NCI-H226 (cell line): ENCODE measurements around the gene PAX9.
"Not testable (repeated sequence)": the region's sequence is repeated elsewhere in the genome, so short reads cannot be mapped to it uniquely, and the experiment has no call there.

Experiments used
- DNase-seq: peaks from one replicate; pipeline ENCODE4 v3.0.0-alpha.2; 2015

The PAX9 gene

GRCh38 chr14:36676236-36676635, 14.6 kb downstream of the PAX9 start:
- no peak for DNase-seq

DNA sequence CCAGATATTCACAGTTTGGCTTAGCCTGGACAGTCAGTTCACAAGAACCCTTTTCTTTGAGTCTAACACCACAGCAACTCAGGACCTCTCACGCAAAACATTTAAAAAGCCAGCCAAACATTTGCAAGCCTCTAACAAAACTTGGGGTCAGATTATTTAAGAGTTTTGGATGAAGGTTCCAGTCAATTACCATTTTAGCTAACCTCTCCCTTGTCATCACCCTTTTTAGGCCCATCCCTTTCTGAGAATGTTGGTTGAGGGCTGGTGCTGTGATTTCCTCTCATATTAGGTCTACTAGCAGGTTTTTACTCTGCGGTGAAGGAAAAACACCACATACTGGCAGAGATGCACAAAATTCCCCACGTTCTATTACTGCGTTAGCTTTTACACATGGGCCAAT, 20.7 kb downstream of the PAX9 start:
- no peak for DNase-seq

DNA sequence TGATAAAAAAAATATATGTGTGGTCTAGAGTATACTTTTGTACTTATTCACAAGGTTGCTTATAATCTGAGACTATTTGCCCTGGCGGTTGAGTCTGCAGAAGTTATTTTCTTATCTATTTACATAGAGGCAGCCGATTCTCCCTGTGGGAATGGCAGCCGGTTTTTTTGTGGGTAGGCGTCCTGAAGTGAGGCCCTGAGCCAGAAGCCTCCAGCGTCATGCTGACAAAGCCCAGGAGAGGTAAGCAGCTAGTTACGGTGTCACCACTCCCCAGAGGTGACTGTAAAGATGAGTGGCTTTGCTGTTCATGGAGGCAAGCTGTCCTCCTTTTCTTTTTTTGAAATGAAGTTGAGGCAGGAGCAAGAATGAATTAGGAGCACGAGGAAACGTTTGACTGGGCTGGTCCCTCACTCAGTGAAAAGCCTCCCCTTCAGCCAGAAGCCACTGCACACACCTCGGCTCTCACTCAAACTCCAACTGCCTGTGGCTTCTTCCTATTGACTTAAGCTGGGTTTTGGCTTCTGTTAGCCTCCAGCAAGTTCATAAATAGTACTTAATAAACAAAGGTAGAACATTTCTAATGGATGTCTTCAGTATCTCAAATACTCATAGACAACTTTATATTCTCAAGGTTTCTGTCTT, 21.5 kb downstream of the PAX9 start:
- DNase-seq: no peak

- DNase-seq: no peak
These were observed 23.3 kb downstream of the PAX9 start for GRCh38 chr14:36684946-36685345.

DNA sequence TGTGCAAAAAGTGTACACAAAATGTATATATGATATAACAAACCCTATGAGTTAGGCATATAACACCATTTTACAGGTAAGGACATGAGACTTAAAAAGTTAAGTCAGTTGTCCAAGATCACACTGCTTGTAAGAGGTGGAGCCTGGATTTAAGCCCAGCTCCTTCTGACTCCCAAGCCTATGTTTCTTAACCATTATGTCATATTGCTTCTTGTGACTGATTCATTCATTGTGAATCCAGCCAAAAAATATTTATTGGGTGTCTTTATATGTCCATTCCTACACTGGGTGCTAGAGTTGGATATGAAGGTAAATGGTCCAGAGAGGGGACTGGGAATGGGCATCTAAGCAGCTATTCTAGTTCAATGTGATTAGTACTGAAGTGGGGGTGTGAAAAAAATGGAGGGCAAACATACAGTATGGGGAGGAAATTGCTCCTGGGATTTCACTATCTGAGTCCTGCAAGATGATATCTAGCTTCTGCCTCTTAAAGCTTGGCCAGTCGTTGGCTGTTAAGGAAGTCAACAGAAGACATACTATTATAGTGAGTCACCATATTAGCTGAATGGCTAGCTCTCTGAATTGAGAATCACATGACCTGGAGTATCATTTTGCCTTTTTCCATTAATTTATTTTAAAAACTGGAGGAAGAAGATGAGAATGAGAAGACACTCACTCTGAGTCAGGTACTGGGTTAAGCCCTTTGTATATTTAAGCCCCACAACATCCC, 28.8 kb downstream of the PAX9 start:
- DNase-seq: peak; percentile 49

GRCh38 chr14:36699420-36699819, 37.8 kb downstream of the PAX9 start:
- not testable (repeated sequence) for DNase-seq

DNA sequence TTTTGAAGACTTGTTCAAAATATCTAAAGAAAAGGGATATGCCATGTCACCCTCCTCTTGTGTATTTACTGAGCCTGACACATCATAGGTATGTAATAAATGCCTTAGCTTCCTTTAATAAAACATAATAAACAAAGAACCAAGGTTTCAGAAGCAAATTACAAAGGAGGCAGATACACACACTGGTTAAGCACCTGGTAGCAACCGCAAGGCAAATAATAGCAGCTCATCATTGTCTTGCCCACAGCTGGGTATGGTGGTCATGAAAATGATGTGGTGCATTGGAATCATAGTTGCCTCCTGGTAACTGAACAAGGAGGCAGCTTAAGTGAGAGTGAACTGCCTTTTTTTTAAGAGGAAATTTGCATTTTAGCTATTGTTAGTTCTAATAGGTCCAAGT, 39.0 kb downstream of the PAX9 start:
- no peak for DNase-seq

DNA sequence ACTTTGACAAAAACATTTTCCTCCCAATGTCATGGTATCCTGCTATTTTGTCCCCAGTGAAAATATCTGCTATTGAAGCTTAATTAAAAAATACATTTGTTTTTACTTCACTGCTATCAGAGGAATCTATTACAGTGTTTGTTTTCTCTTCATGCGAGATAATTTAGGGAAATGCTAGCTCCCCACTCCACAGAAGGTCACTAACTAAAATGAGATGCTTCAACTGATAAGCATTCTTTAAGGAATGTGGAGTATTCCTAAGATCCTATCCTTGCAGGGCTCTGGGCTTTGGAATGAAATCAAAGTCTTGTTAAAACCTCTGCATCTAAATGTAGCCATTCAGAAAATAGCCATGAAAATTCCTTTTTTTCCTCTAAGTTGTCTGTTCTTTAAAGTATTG, 39.5 kb downstream of the PAX9 start:
- DNase-seq: no peak

DNA sequence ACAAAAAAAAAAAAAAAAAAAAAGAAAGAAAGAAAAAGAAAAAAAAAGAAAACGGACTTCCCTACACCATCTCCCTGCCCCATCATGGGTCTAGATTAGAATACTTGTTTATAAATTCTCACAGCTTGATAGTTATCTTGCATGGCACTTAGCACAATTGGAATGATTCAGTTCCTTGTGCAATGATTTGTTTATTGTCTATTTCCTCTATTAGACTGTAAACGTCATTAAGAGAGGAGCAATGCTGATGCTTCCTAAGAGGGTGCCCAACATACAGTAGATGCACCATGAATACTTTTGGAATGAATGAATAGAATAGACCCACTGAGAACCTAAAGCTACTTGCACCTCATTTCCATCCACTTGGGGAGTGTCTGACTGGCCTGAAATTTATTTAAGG, 40.8 kb downstream of the PAX9 start:
- DNase-seq: no peak

- DNase-seq: no peak
These were observed 45.9 kb downstream of the PAX9 start for GRCh38 chr14:36707570-36707969.

DNA sequence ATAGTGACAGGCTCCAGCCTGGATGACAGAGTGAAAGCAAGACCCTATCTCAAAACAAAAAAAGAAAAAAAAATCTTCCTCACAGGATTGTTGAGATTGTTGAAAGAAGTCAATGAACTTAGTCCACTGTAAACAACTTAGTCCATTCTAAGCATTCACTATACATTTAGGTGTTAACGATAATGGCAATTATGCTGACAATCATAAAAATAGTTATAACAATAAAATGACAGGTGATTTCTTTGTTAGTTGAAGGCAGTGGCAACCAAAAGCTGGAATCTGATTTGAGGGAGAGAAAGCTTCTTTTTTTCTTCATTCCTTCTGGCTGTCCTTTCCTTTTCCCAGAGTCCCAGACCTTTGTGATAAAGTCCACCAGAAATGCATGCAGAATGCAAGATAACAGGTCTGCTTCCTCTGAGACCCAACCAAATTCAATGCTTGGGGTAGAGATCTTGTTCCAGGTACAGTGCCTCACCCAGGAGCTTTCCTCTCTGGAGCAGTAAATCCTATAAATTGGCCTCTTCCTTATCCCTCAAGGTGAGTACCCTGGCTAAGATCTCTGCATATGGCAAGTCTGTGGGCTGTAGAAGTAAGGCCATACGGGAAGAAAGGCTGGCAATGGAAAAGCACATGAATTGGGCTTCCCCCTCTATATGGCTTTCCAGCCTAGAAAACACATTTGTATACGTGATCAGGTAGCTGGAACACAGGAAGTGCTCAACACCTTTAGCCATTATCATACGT, 52.5 kb downstream of the PAX9 start:
- DNase-seq: no peak

DNA sequence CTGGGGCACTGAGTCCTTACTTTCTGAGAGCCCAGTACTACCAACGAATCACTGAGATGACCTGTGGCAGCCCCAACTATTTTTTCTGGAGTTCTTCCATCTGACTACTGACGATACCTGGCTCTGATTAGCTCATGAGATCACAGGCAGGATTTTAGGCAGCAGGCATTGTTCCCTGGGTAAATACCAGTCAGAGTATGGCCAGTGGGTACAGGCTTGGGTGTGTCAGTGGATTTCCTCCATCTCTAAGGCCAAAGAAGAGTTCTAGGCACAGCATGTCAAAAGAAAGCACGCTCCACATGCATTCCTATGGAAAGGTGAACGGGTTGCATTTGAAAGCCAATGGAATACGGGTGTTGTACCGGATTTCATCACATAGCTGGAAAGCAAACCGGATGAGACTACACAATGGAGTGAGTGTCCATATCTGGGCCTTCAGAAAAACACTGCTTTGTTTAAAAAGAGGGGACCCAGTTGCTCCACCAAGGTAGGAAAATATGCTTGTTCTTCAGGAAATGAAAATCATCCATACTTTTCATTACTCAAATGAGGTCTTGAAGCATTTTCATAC, 55.0 kb downstream of the PAX9 start:
- DNase-seq: no peak

GRCh38 chr14:36717363-36717762, 55.7 kb downstream of the PAX9 start:
- no peak for DNase-seq

- DNase-seq: peak; percentile 2
These were observed 56.6 kb downstream of the PAX9 start for GRCh38 chr14:36718216-36718615.

- DNase-seq: no peak
These were observed 58.2 kb downstream of the PAX9 start for GRCh38 chr14:36719823-36720222.

GRCh38 chr14:36720657-36721056, 59.0 kb downstream of the PAX9 start:
- DNase-seq: no peak

GRCh38 chr14:36721877-36722276, 60.2 kb downstream of the PAX9 start:
- DNase-seq: no peak

GRCh38 chr14:36723530-36723929, 61.9 kb downstream of the PAX9 start:
- no peak for DNase-seq

DNA sequence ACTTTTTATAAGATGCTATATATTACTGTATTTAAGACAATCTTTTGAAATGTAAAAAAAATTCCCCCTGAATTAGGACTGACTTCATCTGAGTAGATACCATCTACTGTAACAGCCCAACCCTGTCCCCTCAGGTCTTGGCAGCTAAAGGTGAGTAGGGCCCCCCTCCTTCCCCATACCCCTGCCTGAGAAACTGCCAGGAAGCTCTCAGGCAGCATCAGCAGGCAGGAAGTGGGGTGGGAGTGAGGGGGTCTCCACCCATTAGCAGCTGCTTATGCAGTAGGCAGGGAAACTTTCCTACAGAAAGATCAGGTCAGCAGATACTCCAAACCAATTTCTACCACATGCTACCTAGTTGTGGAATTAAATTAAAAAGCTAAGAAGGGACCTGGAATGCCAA, 62.5 kb downstream of the PAX9 start:
- DNase-seq: no peak

- DNase-seq: no peak
These were observed 64.5 kb downstream of the PAX9 start for GRCh38 chr14:36726128-36726527.
